ENCODE measurements around the gene PSMG4.

PSMG4 gene, protein sequence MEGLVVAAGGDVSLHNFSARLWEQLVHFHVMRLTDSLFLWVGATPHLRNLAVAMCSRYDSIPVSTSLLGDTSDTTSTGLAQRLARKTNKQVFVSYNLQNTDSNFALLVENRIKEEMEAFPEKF

GRCh38 chr6:3258720-3259490 is at the start of gene PSMG4:
TSS of gene PSMG4 (plus strand) at chr6:3258947. CDS start at chr6:3259023, 76 bp downstream.
- DNase-seq (ENCODE audit: low read depth) = peak; percentile 89

- peak; percentile 97 for DNase-seq (ENCODE audit: low read depth)
Measured at GRCh38 chr6:3209114-3210023, 49.4 kb upstream of the PSMG4 start.

GRCh38 chr6:3210024-3210610 is 48.6 kb upstream of the PSMG4 start:
- no peak for DNase-seq (ENCODE audit: low read depth)

- DNase-seq (ENCODE audit: low read depth) = no peak
Measured at GRCh38 chr6:3211681-3212080, 47.1 kb upstream of the PSMG4 start.

DNA sequence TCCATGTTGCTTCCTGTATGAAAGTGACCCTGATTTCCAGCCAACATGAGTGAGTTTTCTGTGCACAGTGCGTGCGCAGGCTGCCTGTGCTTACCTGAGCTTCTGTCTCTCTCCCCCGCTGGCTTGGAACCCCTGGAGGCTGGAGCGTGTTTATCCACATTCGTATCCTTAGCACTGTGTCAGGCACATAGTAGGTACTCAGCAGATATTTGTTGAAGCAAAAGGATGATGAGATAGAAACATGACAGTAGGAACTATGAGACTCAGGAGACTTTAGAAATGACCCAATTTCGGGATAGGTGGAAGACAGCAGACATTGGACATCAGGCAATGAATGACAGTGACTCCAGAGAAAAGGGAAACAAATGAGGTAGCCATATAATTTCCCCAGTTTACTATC is 46.5 kb upstream of the PSMG4 start:
- DNase-seq (ENCODE audit: low read depth) = no peak

GRCh38 chr6:3213334-3213695 is 45.4 kb upstream of the PSMG4 start:
- no peak for DNase-seq (ENCODE audit: low read depth)

DNA sequence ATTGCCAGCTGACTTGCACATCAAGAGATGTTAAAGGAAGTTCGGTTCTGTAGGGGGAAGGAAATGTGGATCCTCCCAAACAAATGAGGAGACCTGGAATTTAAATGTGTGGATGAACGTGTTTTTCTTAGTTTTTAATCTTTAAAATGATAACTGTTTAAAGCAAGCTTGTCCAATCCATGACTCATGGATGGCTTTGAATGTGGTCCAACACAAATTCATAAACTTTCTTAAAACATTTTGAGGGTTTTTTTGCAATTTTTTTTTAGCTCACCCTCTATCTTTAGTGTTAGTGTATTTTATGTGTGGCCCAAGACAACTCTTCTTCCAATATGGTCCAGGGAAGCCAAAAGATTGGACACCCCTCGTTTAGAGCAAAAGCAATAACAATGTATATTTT is 43.8 kb upstream of the PSMG4 start:
- DNase-seq (ENCODE audit: low read depth) = peak; percentile 55

DNA sequence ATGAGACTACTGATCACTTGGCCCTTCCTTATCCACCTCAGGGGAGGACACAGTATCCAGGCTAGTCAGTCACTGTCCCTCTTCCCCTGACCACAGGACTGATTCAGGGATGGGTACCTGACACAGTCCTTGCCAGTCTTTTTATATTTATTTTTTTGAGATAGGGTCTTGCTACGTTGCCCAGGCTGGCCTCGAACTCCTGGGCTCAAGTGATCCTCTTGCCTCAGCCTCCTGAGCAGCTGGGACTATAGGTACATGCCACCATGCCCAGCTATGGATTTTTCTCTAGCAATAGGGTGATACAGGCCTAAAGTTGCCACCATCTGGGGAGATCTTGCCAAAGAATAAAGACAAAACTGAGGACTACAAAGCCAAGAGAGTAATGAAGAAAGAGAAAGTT is 41.5 kb upstream of the PSMG4 start:
- DNase-seq (ENCODE audit: low read depth) = no peak

- no peak for DNase-seq (ENCODE audit: low read depth)
Measured at GRCh38 chr6:3218266-3218665, 40.5 kb upstream of the PSMG4 start.

DNA sequence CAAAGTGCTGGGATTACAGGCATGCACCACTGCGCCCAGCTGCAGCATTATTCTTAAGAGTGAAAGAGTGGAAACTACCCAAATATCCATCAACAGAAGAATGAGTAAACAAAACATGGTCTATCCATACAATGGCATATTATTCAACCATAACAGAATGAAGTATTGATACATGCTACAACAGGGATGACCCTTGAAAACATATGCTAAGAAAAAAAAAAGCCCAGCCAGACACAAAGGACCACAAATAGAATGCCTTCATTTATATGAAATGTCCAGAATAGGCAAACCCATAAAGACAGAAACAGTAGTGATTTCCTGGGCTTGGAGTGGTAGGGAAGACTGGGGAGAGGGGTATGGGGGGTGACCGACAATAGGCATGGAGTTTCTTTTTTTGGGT is 38.4 kb upstream of the PSMG4 start:
- DNase-seq (ENCODE audit: low read depth) = no peak

DNA sequence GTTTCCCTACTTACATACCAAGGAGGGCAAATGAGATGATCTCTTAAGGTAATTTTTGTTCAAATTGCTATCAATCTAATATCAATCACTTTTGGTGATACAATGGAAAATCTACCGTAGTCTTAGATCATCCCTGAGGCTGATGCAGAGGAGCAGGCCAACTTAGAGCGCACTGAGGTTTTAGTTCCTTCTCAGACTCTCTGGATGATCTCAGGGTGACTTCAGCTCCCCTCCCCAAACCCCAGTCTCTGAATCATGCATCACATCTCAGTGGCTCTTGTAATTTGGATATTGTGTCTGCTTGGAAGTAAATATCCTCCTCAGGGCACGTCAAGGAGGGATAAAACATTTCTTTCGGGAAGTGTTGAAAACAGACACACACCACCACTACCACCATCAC is 37.2 kb upstream of the PSMG4 start:
- DNase-seq (ENCODE audit: low read depth) = no peak

- DNase-seq (ENCODE audit: low read depth) = no peak
Measured at GRCh38 chr6:3222506-3223038, 36.2 kb upstream of the PSMG4 start.

GRCh38 chr6:3226042-3226441 is 32.7 kb upstream of the PSMG4 start:
- no peak for DNase-seq (ENCODE audit: low read depth)

- peak; percentile 75 for DNase-seq (ENCODE audit: low read depth)
Measured at GRCh38 chr6:3226481-3227362, 32.0 kb upstream of the PSMG4 start.

DNA sequence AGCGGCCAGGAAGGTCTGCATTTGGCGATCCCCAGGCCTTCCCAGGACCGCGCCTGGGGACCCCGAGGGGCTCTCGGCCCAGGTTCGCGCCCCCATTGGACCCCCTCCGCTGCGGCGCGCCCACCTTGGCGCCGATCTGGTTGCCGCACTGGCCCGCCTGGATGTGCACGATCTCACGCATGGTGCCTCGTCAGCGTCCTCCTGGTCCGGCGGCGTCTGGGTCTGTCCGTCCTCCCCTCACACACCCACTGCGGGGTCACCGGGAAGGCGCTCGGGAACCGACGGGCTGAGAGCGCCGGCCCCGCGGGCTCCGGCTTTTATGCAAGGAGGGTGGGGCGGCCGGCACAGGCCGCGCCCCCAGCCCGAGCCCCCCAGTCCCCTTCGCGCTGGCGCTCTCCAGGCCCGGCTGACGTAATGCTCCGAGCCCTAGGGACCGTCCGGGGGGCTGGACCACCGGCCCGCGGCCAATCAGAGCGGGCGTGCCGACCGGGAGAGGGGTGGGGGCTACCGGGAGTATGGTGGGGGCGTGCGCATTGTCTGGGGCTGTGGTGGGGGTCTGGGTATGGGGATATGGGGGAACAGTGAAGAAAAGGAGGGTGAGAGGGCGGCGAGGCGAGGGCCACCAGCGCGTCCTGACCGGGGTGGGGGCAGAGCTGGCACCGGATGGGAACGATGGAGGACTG is 31.2 kb upstream of the PSMG4 start, which contains the start of gene TUBB2B:
Gene TUBB2B (minus strand): TSS at position 291 of the 683 bp plus-strand sequence. CDS start 110 bp downstream, at position 181.
- DNase-seq (ENCODE audit: low read depth) = peak; percentile 63

DNA sequence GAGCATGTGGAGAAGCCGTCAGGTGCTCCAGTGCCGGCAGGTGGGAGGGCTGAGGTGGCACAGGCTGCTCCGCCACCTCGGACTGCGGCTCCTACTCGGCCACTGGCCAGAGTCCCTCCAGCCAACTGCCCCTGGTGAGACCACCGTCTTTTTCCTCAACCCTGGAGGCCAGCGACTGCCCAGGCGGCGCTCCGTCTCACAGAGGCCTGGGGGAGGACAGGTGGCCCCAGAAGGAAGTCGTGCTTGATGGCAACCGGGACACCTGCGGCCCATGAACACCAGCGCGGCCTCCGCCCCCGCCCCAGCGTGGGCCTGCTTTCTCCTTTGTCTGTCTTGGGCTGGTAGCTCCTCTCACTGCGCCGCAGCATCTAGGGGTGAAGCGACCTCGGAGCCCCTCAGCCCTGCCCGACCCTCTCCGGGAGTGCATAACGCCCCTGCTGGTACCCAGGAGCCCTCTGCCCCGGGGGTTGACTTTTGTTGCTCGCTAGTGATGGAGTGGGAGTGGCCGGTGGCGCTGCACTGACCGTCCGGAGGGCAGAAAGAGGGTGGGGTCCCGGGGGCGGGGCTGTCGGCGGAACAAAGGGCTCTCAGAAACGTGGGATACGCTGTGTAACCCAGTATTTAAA is 30.6 kb upstream of the PSMG4 start:
- DNase-seq (ENCODE audit: low read depth) = no peak

DNA sequence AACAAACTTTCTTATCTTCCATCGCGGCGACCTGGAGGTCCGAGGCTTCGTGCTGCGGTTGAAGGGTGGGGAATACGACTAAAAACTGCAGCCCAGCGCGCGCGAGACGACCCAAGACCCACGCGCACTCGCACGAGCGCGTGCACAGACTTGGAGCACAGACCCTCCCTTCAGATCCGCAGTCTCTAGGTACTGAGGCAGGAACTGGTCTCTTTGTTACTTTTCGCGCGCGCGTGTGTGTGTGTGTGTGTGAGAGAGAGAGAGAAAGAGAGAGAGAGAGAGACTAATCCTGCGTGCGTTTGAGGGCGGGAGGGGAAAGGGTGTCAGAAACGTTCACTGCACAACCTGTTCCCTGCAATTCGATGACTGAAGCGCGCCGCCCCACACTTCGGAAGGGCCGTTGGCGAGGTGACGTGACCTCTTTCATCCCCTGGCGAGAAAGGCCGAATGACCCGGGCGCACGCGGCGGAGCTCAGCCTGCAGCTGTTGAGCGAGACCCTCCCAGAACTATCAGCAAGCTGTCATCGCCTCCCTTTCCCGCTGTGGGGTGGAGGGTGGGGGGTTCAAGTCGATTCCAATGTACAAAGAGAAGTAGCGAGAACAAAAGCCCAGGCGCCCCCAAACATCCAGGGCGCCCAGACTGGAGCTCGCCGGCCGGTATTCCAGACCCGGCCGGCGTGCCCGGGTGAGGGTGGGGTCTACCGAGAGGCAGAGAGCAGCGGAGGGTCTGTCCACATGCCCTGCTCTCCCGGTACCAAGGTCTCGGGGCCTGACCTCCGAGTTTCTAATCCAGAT is 29.8 kb upstream of the PSMG4 start:
- no peak for DNase-seq (ENCODE audit: low read depth)

GRCh38 chr6:3229566-3230178 is 29.1 kb upstream of the PSMG4 start:
- DNase-seq (ENCODE audit: low read depth) = peak; percentile 45

Measured in iris pigment epithelial cell (primary cell).